Adrenal gland (tissue), 5 donors: ENCODE results near the gene ALG14.
"Not testable (repeated sequence)": the region's sequence is repeated elsewhere in the genome, so short reads cannot be mapped to it uniquely, and the experiment has no call there.

Experiments used
- CTCF ChIP-seq, 6 experiments: fragments of 450-650 bp in 4 of 6; fragments of 200-600 bp in 2 of 6; sonication (generic) in 1 of 6; IDR thresholded peaks; 1 replicate in 5 of 6; 2 replicates in 1 of 6; pipeline versions ENCODE4 v1.5.1 to v1.8.0; 2016 to 2021; ENCODE audit warnings: antibody characterized with exemption in 6 of 6, mild to moderate bottlenecking in 2 of 6, moderate library complexity in 1 of 6
- POLR2A ChIP-seq, 2 donors: fragments of 450-650 bp; IDR thresholded peaks; one replicate each; pipeline ENCODE4 v1.6.1; 2017; ENCODE audit warnings: antibody characterized with exemption in 2 of 2, mild to moderate bottlenecking in 2 of 2, moderate library complexity in 1 of 2
- donor health status: DM: no; HTN: no; CAD: no.

- TF ChIP-seq POLR2A, CTCF (IDR thresholded peaks at IDR 0.05): not testable (repeated sequence)
Observed at GRCh38 chr1:95047624-95048023, 25.1 kb downstream of the ALG14 start.
